Hepatocyte (in vitro differentiated cells): ENCODE results near the gene ATP5IF1. TPM values are rescaled to one million over a fixed set of nuclear protein-coding genes. Genes with fewer than 3 reads are reported as not detected.

Source experiments
- DNase-seq: peaks from one replicate; pipeline ENCODE4 v3.0.0-alpha.2; 2016; ENCODE audit warnings: low spot score
- H2AFZ ChIP-seq: fragments of 200-600 bp; sonication (generic); 2 replicates; pipeline ENCODE4 v1.6.0; 2016; ENCODE audit warnings: antibody characterized with exemption, mild to moderate bottlenecking
- H3K27ac ChIP-seq: fragments of 200-600 bp; sonication (generic); 2 replicates; pipeline ENCODE4 v1.5.1; 2016; ENCODE audit warnings: mild to moderate bottlenecking
- H3K27me3 ChIP-seq: fragments of 200-600 bp; sonication (generic); 2 replicates; pipeline ENCODE4 v1.6.1; 2016
- H3K36me3 ChIP-seq: fragments of 200-600 bp; sonication (generic); replicated peaks from 2 replicates; pipeline ENCODE4 v1.5.1; 2016; ENCODE audit warnings: low read depth; ENCODE audit not compliant: insufficient read depth
- H3K4me1 ChIP-seq: fragments of 200-600 bp; sonication (generic); 2 replicates; pipeline ENCODE4 v1.5.1; 2016; ENCODE audit warnings: mild to moderate bottlenecking, moderate library complexity; ENCODE audit not compliant: insufficient read depth
- H3K4me2 ChIP-seq: fragments of 200-600 bp; sonication (generic); 2 replicates; pipeline ENCODE4 v1.6.0; 2016
- H3K4me3 ChIP-seq: fragments of 200-600 bp; sonication (generic); 2 replicates; pipeline ENCODE4 v1.5.1; 2016; ENCODE audit warnings: mild to moderate bottlenecking
- H3K79me2 ChIP-seq: fragments of 200-600 bp; sonication (generic); 2 replicates; pipeline ENCODE4 v1.6.0; 2017; ENCODE audit warnings: mild to moderate bottlenecking
- H3K9me2 ChIP-seq: fragments of 200-600 bp; sonication (generic); replicated peaks from 2 replicates; pipeline ENCODE4 v1.6.0; 2017; ENCODE audit warnings: mild to moderate bottlenecking; ENCODE audit not compliant: insufficient read depth
- H3K9me3 ChIP-seq: fragments of 200-600 bp; sonication (generic); 2 replicates; pipeline ENCODE4 v1.5.1; 2016; ENCODE audit warnings: low read depth, mild to moderate bottlenecking
- H4K20me1 ChIP-seq: fragments of 200-600 bp; sonication (generic); 2 replicates; pipeline ENCODE4 v1.6.0; 2016; ENCODE audit warnings: mild to moderate bottlenecking; ENCODE audit not compliant: insufficient read depth, poor library complexity, severe bottlenecking
- EZH2 ChIP-seq: fragments of 200-600 bp; sonication (generic); IDR thresholded peaks from 2 replicates; pipeline ENCODE4 v1.6.1; 2016; ENCODE audit warnings: antibody characterized with exemption, mild to moderate bottlenecking, borderline replicate concordance
- EZH2phosphoT487 ChIP-seq: fragments of 200-600 bp; sonication (generic); IDR thresholded peaks from one replicate; pipeline ENCODE4 v1.6.1; 2018; ENCODE audit warnings: antibody characterized with exemption, mild to moderate bottlenecking, low read depth, moderate library complexity; ENCODE audit not compliant: unreplicated experiment, severe bottlenecking
- WGBS: methylation state at CpG from one replicate; pipeline ENCODE4 v1.1.6; 2016; ENCODE audit warnings: low lambda C conversion rate; ENCODE audit errors: missing lambda C conversion rate; 5-methylcytosine and 5-hydroxymethylcytosine counted together
- polyA plus RNA-seq: library from polyadenylated mRNA; unstranded; fragments of >200 nt; fragmentation: Nextera tagmentation; extraction: Ambion mirVana; gene quantifications from 2 replicates; pipeline ENCODE4 v1.2.1, GENCODE V29; 2016
- total RNA-seq: library from RNA; depleted of rRNA; stranded (reverse); fragments of >200 nt; gene quantifications from 2 replicates; pipeline ENCODE4 v1.2.3, GENCODE V29; 2014
- TF ChIP-seq, protein P1 (sequence below): fragments of 200-600 bp; sonication (generic); IDR thresholded peaks from 2 replicates; pipeline ENCODE4 v1.5.1; 2016; ENCODE audit warnings: antibody characterized with exemption, mild to moderate bottlenecking; ENCODE audit not compliant: poor library complexity

The ATP5IF1 gene
- total and polyA plus RNA-seq, 2 experiments from 2014 or later, result 249 to 503 TPM

- 66% methylated on average over 4 of the region's 4 CpGs for WGBS
Observed at GRCh38 chr1:28249866-28250295, 14.0 kb downstream of the ATP5IF1 start.

GRCh38 chr1:28256197-28256827 is 20.4 kb downstream of the ATP5IF1 start:
- H3K27ac ChIP-seq, result no peak overlapping the region
- no peak overlapping the region for H3K4me2 ChIP-seq
- H3K36me3 ChIP-seq, result no peaks in the 10 kb centered on the region
- no peak overlapping the region for H3K4me3 ChIP-seq
- H3K9me2 ChIP-seq, result no peaks in the 10 kb centered on the region
- no peaks in the 10 kb centered on the region for H3K9me3 ChIP-seq
- peaks cover 19% of the 10 kb centered on the region for H3K79me2 ChIP-seq
- 83% methylated on average over 6 of the region's 6 CpGs for WGBS
- no peaks in the 10 kb centered on the region for H3K27me3 ChIP-seq
- H2AFZ ChIP-seq, result no peak overlapping the region
- no peak for TF ChIP-seq EZH2phosphoT487
- TF ChIP-seq, protein P1, sequence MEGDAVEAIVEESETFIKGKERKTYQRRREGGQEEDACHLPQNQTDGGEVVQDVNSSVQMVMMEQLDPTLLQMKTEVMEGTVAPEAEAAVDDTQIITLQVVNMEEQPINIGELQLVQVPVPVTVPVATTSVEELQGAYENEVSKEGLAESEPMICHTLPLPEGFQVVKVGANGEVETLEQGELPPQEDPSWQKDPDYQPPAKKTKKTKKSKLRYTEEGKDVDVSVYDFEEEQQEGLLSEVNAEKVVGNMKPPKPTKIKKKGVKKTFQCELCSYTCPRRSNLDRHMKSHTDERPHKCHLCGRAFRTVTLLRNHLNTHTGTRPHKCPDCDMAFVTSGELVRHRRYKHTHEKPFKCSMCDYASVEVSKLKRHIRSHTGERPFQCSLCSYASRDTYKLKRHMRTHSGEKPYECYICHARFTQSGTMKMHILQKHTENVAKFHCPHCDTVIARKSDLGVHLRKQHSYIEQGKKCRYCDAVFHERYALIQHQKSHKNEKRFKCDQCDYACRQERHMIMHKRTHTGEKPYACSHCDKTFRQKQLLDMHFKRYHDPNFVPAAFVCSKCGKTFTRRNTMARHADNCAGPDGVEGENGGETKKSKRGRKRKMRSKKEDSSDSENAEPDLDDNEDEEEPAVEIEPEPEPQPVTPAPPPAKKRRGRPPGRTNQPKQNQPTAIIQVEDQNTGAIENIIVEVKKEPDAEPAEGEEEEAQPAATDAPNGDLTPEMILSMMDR, result no peak
- TF ChIP-seq EZH2, result no peak
- no peaks in the 10 kb centered on the region for H3K4me1 ChIP-seq
- no peak for DNase-seq
- peaks cover 13% of the 10 kb centered on the region for H4K20me1 ChIP-seq

More at GRCh38 chr1:28249866-28250295, 14.0 kb downstream of the ATP5IF1 start:
- Histone ChIP-seq H2AFZ (no peak overlapping the region), H3K36me3 (no peaks in the 10 kb centered on the region), H3K9me3 (no peaks in the 10 kb centered on the region), H3K27me3 (no peaks in the 10 kb centered on the region), H3K79me2 (peaks cover 3% of the 10 kb centered on the region), H3K4me2 (no peak overlapping the region), H3K4me1 (peaks cover 26% of the 10 kb centered on the region), H3K27ac (peak overlapping the region; percentile 77), H3K9me2 (no peaks in the 10 kb centered on the region), H4K20me1 (no peaks in the 10 kb centered on the region), H3K4me3 (no peak overlapping the region)
- DNase-seq, result no peak
- TF ChIP-seq EZH2phosphoT487, result no peak
- TF ChIP-seq, protein P1, result no peak
- no peak for TF ChIP-seq EZH2

DNA sequence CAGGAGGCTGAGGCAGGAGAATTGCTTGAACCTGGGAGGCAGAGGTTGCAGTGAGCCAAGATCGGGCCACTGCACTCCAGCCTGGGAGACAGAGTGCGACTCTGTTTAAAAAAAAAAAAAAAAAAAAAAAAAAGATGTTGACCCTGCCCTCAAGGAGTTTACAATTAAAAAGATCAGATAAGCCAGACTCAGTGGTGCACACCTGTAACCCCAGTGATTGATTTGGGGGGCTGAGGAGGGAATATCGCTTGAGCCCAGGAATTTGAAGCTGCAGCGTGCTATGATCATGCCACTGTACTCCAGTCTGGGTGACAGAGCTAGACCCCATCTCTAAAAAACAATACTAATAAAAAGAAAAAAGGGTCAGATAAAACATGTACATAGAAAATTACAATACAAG is 21.8 kb downstream of the ATP5IF1 start:
- H3K9me2 ChIP-seq, result no peaks in the 10 kb centered on the region
- 100% methylated on average over 3 of the region's 4 CpGs for WGBS
- H3K4me3 ChIP-seq, result no peak overlapping the region
- TF ChIP-seq EZH2 (no peak), EZH2phosphoT487 (no peak)
- TF ChIP-seq, protein P1, result no peak
- H3K9me3 ChIP-seq, result no peaks in the 10 kb centered on the region
- H3K79me2 ChIP-seq, result peaks cover 33% of the 10 kb centered on the region
- H3K36me3 ChIP-seq, result no peaks in the 10 kb centered on the region
- no peak overlapping the region for H3K4me2 ChIP-seq
- peaks cover 27% of the 10 kb centered on the region for H4K20me1 ChIP-seq
- peaks cover 2% of the 10 kb centered on the region for H3K4me1 ChIP-seq
- no peak overlapping the region for H3K27ac ChIP-seq
- no peak for DNase-seq
- H3K27me3 ChIP-seq, result no peaks in the 10 kb centered on the region
- no peak overlapping the region for H2AFZ ChIP-seq
